Measurements from ENCODE around the gene CCZ1. TPM values are rescaled to one million over a fixed set of nuclear protein-coding genes. Genes with fewer than 3 reads are reported as not detected.
"Not testable (repeated sequence)": the region's sequence is repeated elsewhere in the genome, so short reads cannot be mapped to it uniquely, and the experiment has no call there.

The CCZ1 gene
- total RNA-seq, 2 experiments from 2014 or later = 52.3 to 108 TPM

- POLR2A ChIA-PET; CTCF ChIA-PET (ENCODE audit: unreplicated experiment); H3K27ac ChIP-seq (ENCODE audit: low read depth, low read length, poor library complexity, severe bottlenecking); H3K9me3 ChIP-seq (ENCODE audit: low read length); H3K4me2 ChIP-seq (ENCODE audit: low read length); H3K4me3 ChIP-seq (ENCODE audit: low read depth, low read length, poor library complexity, severe bottlenecking); H3K9me2 ChIP-seq (ENCODE audit: insufficient read depth, low read length); H2AFZ ChIP-seq (ENCODE audit: low read length); H4K20me1 ChIP-seq (ENCODE audit: insufficient read depth, low read length); H3K79me2 ChIP-seq (ENCODE audit: insufficient read depth, low read depth, low read length); H3K36me3 ChIP-seq (ENCODE audit: insufficient read depth, low read length); H3K4me1 ChIP-seq (ENCODE audit: insufficient read depth, low read length, poor library complexity, severe bottlenecking); BruUV-seq (replicated peaks); DNase-seq (ENCODE audit: low spot score): not testable (repeated sequence)
- intact Hi-C loops (cut with micrococcal nuclease; ENCODE audit: unreplicated experiment) = loop anchor here (5.0 to 10.0 kb wide), 3 partner anchors 136 to 576 kb away; no protein-coding TSS in a partner anchor
Observed at GRCh38 chr7:5858494-5858893, 40.0 kb upstream of the CCZ1 start.

DNA sequence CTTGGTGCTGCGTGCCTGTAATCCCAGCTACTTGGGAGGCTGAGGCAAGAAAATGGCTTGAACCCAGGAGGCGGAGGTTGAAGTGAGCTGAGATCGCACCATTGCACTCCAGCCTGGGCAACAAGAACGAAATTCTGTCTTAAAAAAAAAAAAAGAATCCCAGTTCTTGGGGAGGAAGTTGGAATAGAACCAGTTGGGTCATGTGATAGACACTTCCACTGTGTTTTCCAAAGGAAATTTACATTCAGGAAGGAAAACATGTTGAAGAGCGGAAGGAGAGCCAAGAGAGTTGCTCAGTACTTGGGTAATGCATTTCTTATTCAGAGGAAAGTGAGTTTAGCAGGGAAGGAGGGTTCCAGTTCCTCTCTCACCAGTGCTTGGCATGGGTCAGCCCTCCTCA, 37.3 kb upstream of the CCZ1 start:
- DNase-seq (ENCODE audit: low spot score); intact Hi-C loops (cut with micrococcal nuclease; ENCODE audit: unreplicated experiment); H3K4me1 ChIP-seq (ENCODE audit: insufficient read depth, low read length, poor library complexity, severe bottlenecking); BruUV-seq (replicated peaks); H3K36me3 ChIP-seq (ENCODE audit: insufficient read depth, low read length); H2AFZ ChIP-seq (ENCODE audit: low read length); H3K27ac ChIP-seq (ENCODE audit: low read depth, low read length, poor library complexity, severe bottlenecking); POLR2A ChIA-PET; CTCF ChIA-PET (ENCODE audit: unreplicated experiment); H3K9me2 ChIP-seq (ENCODE audit: insufficient read depth, low read length); H4K20me1 ChIP-seq (ENCODE audit: insufficient read depth, low read length); H3K4me3 ChIP-seq (ENCODE audit: low read depth, low read length, poor library complexity, severe bottlenecking); H3K4me2 ChIP-seq (ENCODE audit: low read length); H3K9me3 ChIP-seq (ENCODE audit: low read length); H3K79me2 ChIP-seq (ENCODE audit: insufficient read depth, low read depth, low read length): not testable (repeated sequence)

DNA sequence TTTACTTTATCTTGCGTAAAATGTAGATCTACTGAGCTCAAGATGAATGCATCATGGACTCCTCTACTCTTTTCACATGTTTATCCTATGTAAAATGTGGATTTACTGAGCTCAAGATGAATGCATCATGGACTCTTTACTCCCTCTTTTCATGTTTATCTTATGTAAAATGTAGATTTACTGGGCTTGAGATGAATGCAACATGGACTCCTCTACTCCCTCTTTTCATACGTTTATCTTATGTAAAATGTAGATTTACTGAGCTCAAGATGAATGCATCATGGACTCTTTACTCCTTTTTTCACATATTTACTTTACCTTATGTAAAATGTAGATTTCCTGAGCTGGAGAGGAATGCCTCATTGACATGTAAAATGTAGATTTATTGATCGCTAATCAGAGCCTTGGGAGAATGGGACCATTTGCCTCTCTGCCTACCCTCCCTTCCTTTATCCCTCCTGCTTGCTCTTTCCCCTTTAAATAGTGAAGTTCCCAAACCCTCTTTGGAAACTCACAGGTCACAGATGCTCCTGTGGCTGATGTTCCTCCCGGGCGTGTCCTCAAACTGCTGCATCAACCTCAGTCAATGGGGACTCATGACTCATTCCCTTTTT, 35.7 kb upstream of the CCZ1 start:
- not testable (repeated sequence) for BruUV-seq (replicated peaks)

GRCh38 chr7:5865279-5865931, 33.1 kb upstream of the CCZ1 start:
- H4K20me1 ChIP-seq (ENCODE audit: insufficient read depth, low read length); intact Hi-C loops (cut with micrococcal nuclease; ENCODE audit: unreplicated experiment); H3K36me3 ChIP-seq (ENCODE audit: insufficient read depth, low read length): not testable (repeated sequence)

More for the DNA sequence above, 35.7 kb upstream of the CCZ1 start:
- H3K4me2 ChIP-seq (ENCODE audit: low read length); H3K79me2 ChIP-seq (ENCODE audit: insufficient read depth, low read depth, low read length); H3K4me1 ChIP-seq (ENCODE audit: insufficient read depth, low read length, poor library complexity, severe bottlenecking); DNase-seq (ENCODE audit: low spot score); intact Hi-C loops (cut with micrococcal nuclease; ENCODE audit: unreplicated experiment); H3K4me3 ChIP-seq (ENCODE audit: low read depth, low read length, poor library complexity, severe bottlenecking); H4K20me1 ChIP-seq (ENCODE audit: insufficient read depth, low read length); H2AFZ ChIP-seq (ENCODE audit: low read length); H3K9me2 ChIP-seq (ENCODE audit: insufficient read depth, low read length); H3K9me3 ChIP-seq (ENCODE audit: low read length); POLR2A ChIA-PET; H3K36me3 ChIP-seq (ENCODE audit: insufficient read depth, low read length); H3K27ac ChIP-seq (ENCODE audit: low read depth, low read length, poor library complexity, severe bottlenecking): not testable (repeated sequence)
- CTCF ChIA-PET (ENCODE audit: unreplicated experiment) = interaction anchor here (0.6 kb wide), 1 partner anchor 21 kb away, joined by 4 read pairs; no protein-coding TSS in a partner anchor

More at GRCh38 chr7:5865279-5865931, 33.1 kb upstream of the CCZ1 start:
- BruUV-seq (replicated peaks); H3K79me2 ChIP-seq (ENCODE audit: insufficient read depth, low read depth, low read length); H3K9me2 ChIP-seq (ENCODE audit: insufficient read depth, low read length); H3K4me3 ChIP-seq (ENCODE audit: low read depth, low read length, poor library complexity, severe bottlenecking); H3K4me2 ChIP-seq (ENCODE audit: low read length); DNase-seq (ENCODE audit: low spot score); H2AFZ ChIP-seq (ENCODE audit: low read length); H3K27ac ChIP-seq (ENCODE audit: low read depth, low read length, poor library complexity, severe bottlenecking); CTCF ChIA-PET (ENCODE audit: unreplicated experiment); H3K4me1 ChIP-seq (ENCODE audit: insufficient read depth, low read length, poor library complexity, severe bottlenecking); H3K9me3 ChIP-seq (ENCODE audit: low read length): not testable (repeated sequence)
- POLR2A ChIA-PET = interaction anchor here (0.6 kb wide), 1 partner anchor 118 kb away, joined by 7 read pairs; no protein-coding TSS in a partner anchor

Data from OCI-LY7 (cell line).